Right ventricle myocardium superior (tissue), 1 donor: ENCODE measurements around the gene HPD. TPM values are rescaled to one million over a fixed set of nuclear protein-coding genes. Genes with fewer than 3 reads are reported as not detected.
"Not testable (repeated sequence)": the region's sequence is repeated elsewhere in the genome, so short reads cannot be mapped to it uniquely, and the experiment has no call there.

Experiments used
- ATAC-seq: fragments of 200-7000 bp; cut with Tn5 transposase; one replicate; pipeline ENCODE4 v1.9.1; 2020; ENCODE audit warnings: mild to moderate bottlenecking; ENCODE audit not compliant: poor library complexity
- DNase-seq: peaks from one replicate; pipeline ENCODE4 v3.0.0-alpha.2; 2020
- intact Hi-C: fragments of 100-400 bp; cut with DNase I; formaldehyde crosslinking; loops from one replicate; pipeline ENCODE4 v1.11.2; 2022
- total RNA-seq: library from RNA; stranded (reverse); fragmentation: NEBNext Ultra II Directional; extraction: Animal tissue kit (Norgen Biotek cat#: 25700); gene quantifications from one replicate; pipeline ENCODE4 v1.2.1, GENCODE V29; 2021
- donor health status: DM: no; HTN: yes; CAD: no; lungs with severe emphysema.

Gene HPD
- total RNA-seq, 1 donor from 2014 or later, result 2.7 TPM

DNA sequence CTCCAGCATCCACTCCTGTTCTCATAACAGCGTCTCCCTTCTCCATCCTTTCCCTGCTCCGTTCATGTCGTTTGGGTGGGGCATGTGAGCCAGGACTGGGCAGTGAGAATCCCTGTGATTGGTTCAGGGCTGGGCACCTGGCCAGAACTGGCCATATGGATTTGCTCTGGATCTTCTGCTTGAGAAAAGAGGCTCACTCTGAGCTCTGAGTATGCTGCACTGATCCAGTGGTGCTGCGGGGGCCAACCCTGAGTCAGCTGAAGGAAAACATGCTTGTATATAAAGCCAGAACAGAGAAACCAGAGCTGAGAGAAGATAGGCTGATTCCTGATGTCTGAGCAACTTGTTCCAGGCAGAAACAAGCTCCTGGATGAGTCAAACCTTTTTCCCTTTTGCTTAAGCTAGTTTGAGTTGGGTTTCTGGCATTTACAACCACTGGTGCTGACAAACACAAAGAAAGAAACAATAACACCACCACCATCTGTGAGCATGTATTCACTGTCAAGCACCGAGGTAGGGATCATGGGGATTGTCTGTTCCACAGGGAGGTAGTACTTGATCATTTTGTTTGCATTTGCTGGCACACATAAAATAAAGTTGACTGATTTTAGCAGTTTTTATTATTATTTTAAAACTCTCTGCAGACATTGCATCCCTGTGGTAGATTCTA, 14.0 kb upstream of the HPD start:
- intact Hi-C loops, result no loop called here
- peak; percentile 59 for DNase-seq
- ATAC-seq, result peak; percentile 36

DNA sequence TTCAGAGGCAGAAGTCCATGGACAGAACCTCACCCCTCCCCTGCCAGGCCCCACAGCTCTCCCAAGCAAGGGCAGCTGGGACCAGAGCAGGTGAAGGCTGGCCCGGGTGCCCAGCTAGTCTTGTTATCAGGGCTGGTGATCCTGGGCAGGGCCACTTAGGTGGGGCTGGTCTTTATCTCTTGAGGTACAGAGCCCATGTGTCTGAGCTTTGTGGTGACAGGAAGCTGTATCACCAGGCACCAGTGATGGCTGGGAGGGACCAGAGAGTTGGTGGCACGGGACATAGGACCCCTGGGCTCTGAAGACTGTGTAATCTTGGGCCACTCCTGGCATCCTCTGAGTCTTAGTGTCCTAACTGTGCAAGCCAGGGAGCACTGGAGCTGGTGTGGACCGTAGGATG, 12.8 kb upstream of the HPD start:
- no peak for ATAC-seq
- DNase-seq, result no peak
- intact Hi-C loops, result no loop called here

DNA sequence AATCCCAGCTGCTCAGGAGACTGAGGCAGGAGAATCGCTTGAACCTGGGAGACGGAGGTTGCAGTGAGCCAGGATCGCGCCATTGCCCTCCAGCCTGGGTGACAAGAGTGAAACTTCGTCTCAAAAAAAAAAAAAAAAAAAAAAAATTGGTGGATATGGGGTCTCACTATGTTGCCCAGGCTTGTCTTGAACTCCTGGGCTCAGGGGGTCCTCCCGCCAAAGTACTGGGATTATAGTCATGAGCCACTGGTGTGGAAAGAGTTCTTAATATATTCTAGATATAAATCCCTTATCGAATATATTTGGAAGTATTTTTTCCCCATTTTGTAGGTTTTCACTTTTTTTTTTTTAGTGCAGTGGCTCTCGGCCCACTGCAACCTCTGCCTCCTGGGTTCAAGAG, 10.6 kb upstream of the HPD start:
- intact Hi-C loops, result not testable (repeated sequence)

GRCh38 chr12:121866331-121866730, 7.7 kb upstream of the HPD start:
- intact Hi-C loops, result no loop called here
- no peak for DNase-seq
- no peak for ATAC-seq

More for the DNA sequence above, 10.6 kb upstream of the HPD start:
- not testable (repeated sequence) for ATAC-seq, DNase-seq

DNA sequence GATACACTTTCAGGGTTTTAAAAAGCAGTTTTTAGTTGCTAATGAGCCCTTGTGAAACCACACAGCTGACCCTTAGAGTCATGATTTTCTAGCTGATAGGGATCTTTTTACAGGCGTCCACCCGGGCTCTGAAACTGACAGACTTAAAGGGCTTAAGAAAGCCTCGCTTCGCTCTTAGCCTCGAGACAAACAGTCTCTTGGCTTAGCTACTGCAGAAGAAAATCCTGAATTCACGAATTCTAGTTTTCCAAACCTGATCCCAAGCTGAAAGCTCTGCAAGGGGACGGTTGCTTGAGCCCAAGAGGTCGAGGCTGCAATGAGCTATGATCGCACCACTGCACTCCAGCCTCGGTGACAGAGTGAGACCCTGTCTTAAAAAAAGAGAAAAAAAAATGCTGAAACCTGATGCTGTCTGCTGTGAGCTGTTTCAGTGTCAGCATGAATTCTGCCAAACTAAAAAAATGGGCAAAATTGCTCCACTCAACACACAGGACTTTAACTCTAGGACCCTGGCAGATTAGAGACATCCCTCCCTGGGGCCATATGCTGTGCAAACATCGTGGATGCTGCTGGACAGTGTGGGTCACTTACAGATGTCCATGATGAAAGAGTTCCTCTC, 3.1 kb upstream of the HPD start:
- ATAC-seq (no peak), DNase-seq (no peak)
- intact Hi-C loops, result no loop called here

DNA sequence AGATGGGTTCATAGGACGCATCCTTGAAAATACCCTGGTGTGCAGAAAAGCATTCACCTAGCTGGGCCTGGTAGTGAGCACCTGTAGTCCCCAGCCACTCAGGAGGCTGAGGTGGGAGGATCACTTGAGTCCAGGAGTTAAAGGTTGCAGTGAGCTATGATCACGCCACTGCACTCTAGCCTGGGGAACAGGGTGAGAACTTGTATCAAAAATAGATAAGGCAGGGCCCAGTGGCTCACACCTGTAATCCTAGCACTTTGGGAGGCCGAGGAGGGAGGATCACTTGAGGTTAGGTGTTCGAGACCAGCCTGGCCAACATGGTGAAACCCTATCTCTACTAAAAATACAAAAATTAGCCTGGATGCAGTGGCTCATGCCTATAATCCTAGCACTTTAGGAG, 2.0 kb upstream of the HPD start:
- intact Hi-C loops, ATAC-seq: not testable (repeated sequence)

DNA sequence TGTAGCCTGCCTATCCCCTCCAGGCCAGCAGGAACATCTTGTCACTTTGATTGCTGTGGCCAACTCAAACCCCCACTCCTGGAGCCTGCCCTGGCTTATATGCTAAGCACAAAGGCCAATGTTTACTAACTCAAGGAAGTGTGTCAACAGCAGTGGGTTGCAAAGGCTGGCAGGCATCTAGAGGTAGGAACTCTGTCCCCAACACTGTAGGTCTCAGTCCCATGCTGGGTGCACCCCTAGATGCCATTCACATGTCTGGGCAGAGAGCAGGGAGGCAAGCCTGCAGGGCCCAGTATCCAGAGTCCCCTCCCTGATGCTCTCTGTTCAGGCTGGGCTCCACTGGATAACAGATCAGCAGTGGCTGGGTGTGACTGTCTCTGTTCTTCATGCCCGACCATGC, 1.6 kb upstream of the HPD start:
- ATAC-seq (no peak), DNase-seq (no peak)
- intact Hi-C loops, result no loop called here

More for the DNA sequence above, 2.0 kb upstream of the HPD start:
- not testable (repeated sequence) for DNase-seq

DNA sequence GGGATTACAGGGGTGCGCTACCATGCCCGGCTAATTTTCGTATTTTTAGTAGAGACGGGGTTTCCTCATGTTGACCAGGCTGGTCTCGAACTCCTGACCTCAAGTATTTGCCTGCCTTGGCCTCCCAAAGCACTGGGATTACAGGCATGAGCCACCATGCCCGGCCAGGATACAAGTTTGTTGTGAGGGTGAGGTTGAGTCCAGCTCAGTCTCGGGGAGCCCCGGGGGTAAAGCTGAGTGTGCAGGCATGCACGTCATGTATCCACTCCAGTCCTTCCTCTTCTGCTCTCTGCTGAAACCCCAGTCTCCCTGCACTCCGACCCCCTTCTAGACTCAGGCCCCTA, 369 bp downstream of the HPD start:
- ATAC-seq, result no peak
- DNase-seq, result no peak
- intact Hi-C loops, result no loop called here

- ATAC-seq (no peak), DNase-seq (no peak)
- intact Hi-C loops, result no loop called here
These were observed 1.1 kb downstream of the HPD start for GRCh38 chr12:121857322-121858246.

- DNase-seq, intact Hi-C loops, ATAC-seq: not testable (repeated sequence)
These were observed 6.3 kb downstream of the HPD start for GRCh38 chr12:121852392-121852791.

DNA sequence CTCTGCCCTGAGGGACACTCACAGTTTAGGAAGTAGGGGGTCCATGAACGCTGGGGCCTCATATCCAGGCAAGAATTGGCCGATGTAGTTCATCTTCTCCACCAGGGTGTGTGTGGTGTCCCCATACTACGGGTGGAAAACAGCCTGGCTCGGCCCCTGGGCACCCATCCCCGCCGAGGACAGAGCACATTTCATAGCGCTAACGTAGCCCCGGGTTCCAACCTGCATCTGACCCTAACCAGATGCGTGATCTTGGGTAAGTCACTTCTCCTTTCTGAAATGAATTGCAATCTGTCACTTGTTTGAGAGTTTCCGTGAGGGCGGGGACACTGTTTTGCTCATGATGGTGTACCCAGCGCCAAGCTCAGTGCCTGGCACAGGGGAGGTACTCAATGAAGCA, 9.0 kb downstream of the HPD start:
- no peak for ATAC-seq
- DNase-seq, result no peak

GRCh38 chr12:121849211-121849610, 9.4 kb downstream of the HPD start:
- ATAC-seq, result no peak
- no peak for DNase-seq
- intact Hi-C loops, result no loop called here

More for the DNA sequence above, 9.0 kb downstream of the HPD start:
- intact Hi-C loops, result no loop called here

DNA sequence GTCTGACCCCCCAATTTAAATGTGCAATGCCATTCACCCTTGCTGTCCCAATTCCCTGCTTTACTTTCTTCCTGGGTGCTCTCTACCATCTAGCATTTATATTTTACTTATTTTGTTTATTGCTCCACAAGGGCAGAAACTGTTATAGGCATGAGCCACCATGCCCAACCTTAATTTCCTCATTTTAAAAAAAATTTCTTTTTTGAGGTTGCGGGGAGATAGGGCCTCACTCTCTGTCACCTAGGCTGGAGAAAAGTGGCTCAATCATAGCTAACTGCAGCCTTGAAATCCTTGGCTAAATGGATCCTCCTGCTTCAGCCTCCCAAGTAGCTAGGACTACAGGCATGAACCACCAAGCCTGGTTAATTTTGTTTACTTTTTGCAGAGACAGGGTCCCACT, 13.0 kb downstream of the HPD start:
- ATAC-seq (no peak), DNase-seq (no peak)
- intact Hi-C loops, result no loop called here

- intact Hi-C loops, result no loop called here
- DNase-seq, result no peak
- ATAC-seq, result no peak
These were observed 15.2 kb downstream of the HPD start for GRCh38 chr12:121843236-121843982.

DNA sequence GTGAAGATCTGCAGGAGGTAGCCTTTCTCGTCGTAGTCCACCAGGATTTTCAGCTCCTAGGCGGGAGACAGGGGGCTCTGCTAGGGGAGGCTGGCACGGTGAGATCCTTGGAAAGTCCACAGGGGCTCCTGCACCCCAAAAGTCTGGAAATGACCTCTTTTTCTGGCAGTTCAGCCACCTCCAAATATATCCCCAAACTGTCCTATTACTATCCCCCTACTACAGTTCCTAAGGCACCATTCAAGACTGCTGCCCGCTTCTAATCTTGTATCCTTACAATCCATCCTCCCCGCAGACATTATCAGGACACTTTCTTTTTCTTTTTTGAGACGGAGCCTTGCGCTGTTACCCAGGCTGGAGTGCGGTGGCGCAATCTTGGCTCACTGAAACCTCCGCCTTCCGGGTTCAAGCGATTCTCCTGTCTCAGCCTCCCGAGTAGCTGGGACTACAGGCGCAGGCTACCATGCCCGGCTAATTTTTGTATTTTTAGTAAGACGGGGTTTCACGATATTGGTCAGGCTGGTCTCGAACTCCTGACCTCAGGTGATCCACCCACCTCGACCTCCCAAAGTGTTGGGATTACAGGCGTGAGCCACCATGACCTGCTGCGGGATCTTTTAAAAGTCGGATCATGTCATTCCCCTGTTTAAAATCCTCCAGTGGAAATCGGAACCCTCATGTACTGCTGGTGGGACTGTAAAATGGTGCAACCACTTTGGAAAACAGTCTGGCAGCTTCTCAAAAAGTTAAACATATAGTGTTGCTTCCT, 18.5 kb downstream of the HPD start:
- intact Hi-C loops, result no loop called here
- peak; percentile 54 for DNase-seq
- ATAC-seq, result peak; percentile 1

GRCh38 chr12:121839106-121839992, 19.3 kb downstream of the HPD start:
- intact Hi-C loops, result no loop called here
- DNase-seq (peak; percentile 100), ATAC-seq (peak; percentile 99)

DNA sequence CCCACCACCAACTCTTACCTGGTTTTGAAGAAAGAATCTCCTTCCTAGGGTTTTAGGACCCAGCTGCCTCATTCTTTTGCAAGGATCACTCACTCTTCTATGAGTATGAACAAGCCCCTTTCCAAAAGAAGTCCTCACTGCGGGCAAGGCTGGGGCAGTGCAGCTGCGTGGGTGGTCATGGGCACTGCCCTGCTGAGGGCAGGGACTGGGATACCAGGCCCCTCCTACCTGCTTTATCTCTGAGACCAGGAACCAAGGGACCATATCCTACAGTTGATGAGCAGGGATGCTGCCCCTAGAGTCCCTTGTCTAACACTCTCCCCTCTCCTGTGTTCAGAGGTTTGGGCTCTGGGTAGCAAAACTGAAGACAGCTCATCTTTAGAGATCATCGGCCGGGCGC, 20.5 kb downstream of the HPD start:
- intact Hi-C loops, result no loop called here
- no peak for ATAC-seq
- no peak for DNase-seq
